H1 (cell line): ENCODE results near the gene KDSR. TPM values are rescaled to one million over a fixed set of nuclear protein-coding genes. Genes with fewer than 3 reads are reported as not detected.

Experiments
- RBBP5 ChIP-seq: IDR thresholded peaks from 2 replicates; pipeline ENCODE4 v1.7.1; 2012; ENCODE audit warnings: low read depth, mild to moderate bottlenecking, inconsistent platforms, low read length, moderate library complexity, borderline replicate concordance
- RXRA ChIP-seq: IDR thresholded peaks from 2 replicates; pipeline ENCODE4 v1.6.1; 2011; ENCODE audit warnings: low read depth, mild to moderate bottlenecking, low read length, moderate library complexity; ENCODE audit not compliant: insufficient read depth
- TAF1 ChIP-seq: IDR thresholded peaks from 2 replicates; pipeline ENCODE4 v1.6.1; 2011; ENCODE audit warnings: mild to moderate bottlenecking, low read depth, low read length
- polyA plus RNA-seq, 7 experiments: library from polyadenylated mRNA; depleted of rRNA in 3 of 7; stranded (reverse) in 5 of 7; unstranded in 2 of 7; fragments of >200 nt in 5 of 7; fragments of 200-250 nt in 2 of 7; gene quantifications; 1 replicate in 5 of 7; 2 replicates in 1 of 7; 4 replicates in 1 of 7; pipeline versions ENCODE4 v1.2.1 to v1.2.3, GENCODE V29; 2011 to 2013; ENCODE audit warnings: missing spikeins in 2 of 7, mixed read lengths in 2 of 7
- total RNA-seq: library from RNA; stranded (reverse); fragmentation: NEBNext Ultra II Directional; extraction: Animal tissue kit (Norgen Biotek cat#: 25700); gene quantifications from 2 replicates; pipeline ENCODE4 v1.2.1, GENCODE V29; 2021

KDSR gene
- total and polyA plus RNA-seq, 2 of the 8 experiments (the other 6 are each of a cell fraction or from before 2014, with no cell fraction given), result 12.4 to 50.5 TPM

- TF ChIP-seq RBBP5, result no peak
- TF ChIP-seq RXRA, result no peak
- no peak for TF ChIP-seq TAF1
Observed at GRCh38 chr18:63374540-63374939, 7.5 kb upstream of the KDSR start (continued).
